A673 (cell line): Measurements from ENCODE around the gene SCAF1.

Experiments
- CTCF ChIP-seq: fragments of 300-800, 200-600 bp; sonication (generic); conservative IDR thresholded peaks from 2 replicates; pipeline ENCODE4 v1.5.1; 2017; ENCODE audit warnings: low read depth, mild to moderate bottlenecking, antibody characterized with exemption, low read length, moderate library complexity, mixed read lengths
- EZH2 ChIP-seq: fragments of 200-600 bp; sonication (generic); IDR thresholded peaks from 2 replicates; pipeline ENCODE4 v1.6.1; 2017; ENCODE audit warnings: borderline replicate concordance, low read depth, mild to moderate bottlenecking, mixed read lengths, antibody characterized with exemption, low read length; ENCODE audit not compliant: poor library complexity, severe bottlenecking

GRCh38 chr19:49667473-49667872 lies 25.5 kb downstream of the SCAF1 start:
- TF ChIP-seq CTCF: no peak
- TF ChIP-seq EZH2: no peak
